GM21737 (cell line): ENCODE measurements around the gene NFIX.

Experiments used
- ATAC-seq: cut with Tn5 transposase; IDR thresholded peaks from one replicate; pipeline ENCODE4 v1.9.1; 2021; ENCODE audit warnings: mild to moderate bottlenecking, moderate library complexity; ENCODE audit not compliant: unreplicated experiment

NFIX gene

GRCh38 chr19:13089139-13089856, 94.0 kb downstream of the NFIX start:
- ATAC-seq = no peak

DNA sequence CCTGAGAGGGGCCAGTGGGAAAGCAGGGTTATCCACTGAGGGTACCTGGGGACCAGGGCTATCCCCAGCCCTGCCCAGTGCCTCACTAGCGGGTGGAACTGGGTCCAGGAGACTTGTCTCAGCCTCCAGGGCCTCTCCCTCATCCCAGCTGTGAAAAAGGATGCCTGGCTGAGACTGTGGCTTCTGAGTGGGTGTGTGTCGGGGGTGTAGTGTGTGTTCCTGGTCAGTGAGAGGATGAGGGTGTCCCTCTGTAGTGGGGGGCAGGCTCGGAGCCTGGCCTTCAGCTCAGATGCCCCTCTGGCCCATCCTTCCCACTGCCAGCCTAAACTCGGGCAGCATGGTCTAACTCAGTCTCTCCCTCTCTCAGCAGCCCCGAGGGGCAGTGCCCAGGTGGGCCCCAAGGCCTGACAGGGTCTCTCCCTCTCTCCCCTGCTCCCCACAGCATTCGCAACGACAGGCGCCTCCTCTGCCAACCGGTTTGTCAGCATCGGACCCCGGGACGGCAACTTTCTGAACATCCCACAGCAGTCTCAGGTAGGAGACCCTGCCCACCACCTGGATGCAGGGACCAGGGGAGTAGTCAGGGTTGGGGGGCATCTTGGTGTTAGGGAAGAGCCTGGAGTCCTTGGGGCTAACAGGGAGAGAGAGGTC, 94.7 kb downstream of the NFIX start:
- ATAC-seq = no peak

DNA sequence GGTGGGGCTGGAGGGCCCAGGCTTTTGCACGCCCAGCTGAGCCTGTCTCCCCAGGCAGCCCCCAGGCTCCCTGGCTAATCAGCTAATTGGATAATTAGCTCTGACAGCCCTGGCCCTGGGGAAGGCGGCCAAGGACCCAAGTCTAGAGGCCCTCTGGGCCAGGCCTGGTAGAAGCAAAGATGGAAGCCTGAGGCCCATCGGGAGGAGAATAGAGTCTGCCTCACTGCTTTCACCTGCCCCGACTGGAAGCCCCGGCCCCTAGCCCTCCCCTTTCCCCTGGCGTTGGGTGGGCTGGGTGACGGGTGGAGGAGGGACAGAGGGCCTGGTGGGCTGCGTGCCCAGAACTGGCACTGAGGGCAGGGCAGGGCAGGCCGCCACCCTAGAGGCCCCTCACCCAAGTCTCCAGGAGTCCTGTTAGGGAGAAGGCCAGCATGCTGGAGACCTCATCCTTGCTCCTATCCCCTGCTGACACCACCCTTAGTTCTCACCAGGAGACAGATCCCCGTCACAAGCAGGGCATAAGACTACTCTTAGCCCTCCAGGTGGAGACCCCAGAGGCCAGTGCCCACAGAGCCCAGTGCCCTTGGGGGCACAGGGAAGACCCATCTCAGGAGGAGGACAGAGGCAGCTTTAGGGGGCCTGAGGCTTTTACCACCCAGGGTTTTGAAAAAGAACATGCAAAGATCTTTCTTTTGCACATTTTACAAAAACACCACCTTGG, 95.4 kb downstream of the NFIX start:
- ATAC-seq = no peak

DNA sequence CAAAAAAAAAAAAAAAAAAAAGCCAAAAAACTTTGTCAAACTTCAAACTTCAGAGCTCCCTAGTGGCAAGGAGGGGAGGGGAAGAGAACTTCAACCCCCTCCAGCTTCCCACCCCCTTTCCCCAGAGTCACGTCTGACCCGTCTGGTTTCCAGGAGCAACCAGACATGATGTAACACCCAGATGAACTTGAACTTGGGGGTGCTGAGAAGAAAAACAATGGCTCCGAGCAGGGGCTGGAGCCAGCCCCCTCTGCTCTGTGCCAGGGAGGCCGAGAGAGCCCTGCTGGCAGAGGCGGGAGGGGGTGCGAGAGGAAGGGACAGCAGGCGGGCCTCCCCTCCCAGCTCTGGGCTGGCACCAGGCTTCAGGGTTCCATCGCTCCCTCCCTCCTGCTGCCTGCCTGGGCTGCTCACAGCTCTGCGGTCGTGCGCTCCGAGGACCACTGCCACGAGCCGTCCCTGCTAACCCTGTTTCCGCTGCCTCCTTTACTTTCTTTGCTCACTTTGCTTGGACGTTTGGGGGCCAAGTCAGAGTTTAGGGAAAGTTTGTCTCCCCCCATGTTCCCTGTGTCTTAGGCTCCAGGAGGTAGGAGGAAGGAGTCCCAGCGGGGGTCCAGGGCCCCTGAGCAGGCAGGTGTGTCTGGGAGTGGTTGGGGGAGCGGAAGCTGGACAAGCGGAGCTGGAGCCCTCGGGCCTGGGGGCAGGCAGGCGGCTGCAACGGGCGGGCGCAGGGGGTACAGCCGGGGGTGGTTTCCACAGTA, 96.3 kb downstream of the NFIX start:
- ATAC-seq = no peak

DNA sequence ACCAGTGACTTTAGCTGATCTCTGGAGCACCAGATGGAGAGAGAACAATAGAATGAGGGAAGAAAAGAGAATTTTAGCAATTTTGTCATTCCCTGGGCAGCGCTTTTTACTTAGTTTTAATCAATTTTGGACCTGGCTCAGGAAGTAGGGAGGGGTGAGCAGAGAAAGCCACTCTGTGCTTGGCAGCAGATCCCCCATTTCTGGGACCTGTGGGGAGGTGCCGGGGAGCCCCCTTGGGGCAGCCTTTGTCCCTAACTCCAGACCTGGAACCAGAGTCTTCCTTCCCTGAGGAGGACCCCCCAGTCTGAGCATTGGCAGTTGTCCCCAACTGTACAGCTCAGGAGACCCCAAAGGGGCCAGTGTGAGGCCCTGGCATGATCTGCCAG, 96.9 kb downstream of the NFIX start:
- ATAC-seq = no peak

DNA sequence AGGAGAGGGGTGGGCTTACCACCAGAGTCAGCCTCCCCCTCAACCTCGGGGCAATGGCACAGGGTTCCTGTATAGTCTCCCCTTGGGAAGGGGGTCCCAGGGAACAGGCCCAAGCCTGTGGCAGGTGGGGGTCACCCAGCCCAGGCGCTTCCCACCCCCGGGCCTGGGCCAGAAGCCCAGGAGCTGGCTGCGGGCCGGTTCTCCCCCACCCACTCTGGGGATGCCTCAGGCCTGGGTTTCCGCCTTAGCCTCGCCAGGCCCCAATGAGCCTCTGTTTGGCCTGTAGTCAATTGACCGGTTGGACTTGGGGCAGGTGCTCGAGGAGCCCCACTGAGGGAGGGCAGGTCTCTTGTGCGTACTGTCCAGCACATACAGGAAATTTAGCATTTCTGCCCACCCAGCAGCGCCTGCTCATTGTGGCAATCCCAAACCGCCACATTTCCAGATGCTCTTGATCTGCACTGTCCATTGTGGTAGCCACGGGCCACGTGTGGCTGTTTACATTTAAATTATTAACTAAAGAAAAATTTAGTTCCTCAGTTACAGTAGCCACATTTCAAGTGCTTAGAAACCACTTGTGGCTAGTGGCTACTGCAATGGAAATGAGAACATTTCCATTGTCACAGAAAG, 97.4 kb downstream of the NFIX start:
- ATAC-seq = no peak

DNA sequence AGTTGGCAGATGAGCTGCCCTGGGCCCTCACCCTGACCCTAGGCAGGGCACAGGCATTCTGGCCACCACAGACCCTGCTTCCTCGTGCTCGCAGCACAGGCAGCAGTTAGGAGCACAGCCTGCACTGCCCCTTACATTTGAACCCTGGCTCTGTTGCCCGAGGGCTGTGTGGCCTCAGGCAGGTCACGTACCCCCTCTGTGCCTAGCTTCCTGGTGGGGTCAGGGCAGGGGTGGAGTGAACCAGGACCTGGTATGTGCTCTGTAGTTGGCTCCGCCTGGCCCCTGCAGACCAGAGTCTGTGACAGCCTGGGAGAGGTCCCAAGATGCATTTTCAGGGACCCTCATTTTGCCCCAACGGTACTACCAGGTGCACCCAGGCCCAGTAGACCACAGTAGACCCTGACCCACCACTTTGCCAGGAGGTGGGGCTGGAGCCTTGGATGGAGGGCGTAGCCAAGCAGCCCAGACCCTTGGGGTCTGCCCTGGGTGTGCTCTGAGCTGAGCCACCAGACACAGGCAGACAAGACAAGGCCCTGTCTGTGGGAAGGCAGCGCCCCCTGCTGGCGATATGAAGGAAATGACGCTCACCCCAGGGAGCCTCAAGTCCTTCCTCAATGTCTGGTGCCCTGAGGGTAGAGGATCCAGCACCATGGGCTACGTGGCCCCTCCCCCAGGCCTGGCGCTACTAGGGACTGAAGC, 98.3 kb downstream of the NFIX start:
- no peak for ATAC-seq

DNA sequence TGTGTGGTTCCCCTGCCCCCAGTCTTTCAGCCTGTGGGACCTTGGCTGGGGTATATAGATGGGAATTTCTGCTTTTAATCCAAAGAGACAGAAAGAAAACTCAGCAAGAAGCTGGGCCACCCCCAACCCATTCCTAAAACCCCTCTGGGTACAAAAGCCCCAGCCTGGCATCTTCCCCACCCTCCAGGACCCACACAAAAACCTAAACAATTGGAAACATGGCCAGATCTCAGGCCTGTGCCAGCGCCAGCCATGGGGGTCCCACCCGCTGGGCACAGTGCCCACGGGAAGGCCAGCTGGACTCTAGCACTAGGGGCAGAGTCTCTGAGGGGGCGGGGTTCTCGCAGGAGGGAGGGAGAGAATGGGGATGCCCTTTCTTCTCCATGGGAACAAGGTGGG, 98.8 kb downstream of the NFIX start:
- ATAC-seq = no peak

GRCh38 chr19:13094771-13095392, 99.6 kb downstream of the NFIX start:
- ATAC-seq = no peak

- no peak for ATAC-seq
These were observed 100.1 kb downstream of the NFIX start for GRCh38 chr19:13095393-13095784.

DNA sequence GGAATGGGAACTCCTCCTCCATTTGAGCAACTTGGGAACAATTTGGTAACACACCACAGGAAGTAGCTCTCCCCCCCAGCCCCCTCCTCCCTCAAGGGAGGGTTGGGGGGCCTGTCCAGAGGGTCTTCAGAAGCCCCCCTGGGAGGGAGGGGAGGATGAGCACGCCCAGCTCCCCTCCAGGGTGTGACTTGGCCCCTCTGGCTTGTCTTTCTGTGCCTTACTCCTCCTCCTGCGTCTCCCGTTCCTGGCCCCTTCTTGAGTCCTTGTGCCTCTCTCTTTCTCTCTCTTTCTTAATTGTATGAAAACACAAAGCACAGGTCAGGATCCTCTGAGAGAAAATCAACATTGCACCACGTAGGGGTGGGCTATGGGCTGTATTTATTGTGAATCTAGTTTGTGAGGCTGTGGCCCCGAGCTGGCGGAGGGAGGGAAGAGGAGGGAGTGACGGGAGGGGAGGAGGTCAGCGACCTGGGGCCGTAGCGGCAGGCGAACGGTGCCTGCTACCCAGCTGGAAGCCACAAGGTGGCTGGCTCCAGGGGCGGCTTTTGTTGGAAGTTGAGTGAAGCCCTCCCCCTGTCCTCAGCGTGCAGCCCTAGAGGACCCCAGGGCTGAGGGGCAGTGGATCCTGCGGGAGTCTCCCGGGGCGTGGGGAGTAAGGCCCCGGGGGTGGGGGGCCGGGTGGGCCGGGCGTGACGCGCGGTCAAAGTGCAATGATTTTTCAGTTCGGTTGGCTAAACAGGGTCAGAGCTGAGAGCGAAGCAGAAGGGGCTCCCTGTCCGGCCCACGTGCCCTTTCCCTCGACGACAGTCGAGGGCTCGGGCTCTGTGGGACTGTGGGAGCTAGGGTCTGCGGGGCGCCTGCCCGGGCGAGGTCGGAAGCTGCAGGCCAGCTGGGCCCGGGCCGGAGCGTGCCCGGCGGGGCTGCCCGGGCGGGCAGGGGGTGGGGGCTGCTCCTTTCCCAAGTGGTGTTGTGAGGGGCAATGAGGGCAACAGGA, 101.0 kb downstream of the NFIX start:
- ATAC-seq = no peak

DNA sequence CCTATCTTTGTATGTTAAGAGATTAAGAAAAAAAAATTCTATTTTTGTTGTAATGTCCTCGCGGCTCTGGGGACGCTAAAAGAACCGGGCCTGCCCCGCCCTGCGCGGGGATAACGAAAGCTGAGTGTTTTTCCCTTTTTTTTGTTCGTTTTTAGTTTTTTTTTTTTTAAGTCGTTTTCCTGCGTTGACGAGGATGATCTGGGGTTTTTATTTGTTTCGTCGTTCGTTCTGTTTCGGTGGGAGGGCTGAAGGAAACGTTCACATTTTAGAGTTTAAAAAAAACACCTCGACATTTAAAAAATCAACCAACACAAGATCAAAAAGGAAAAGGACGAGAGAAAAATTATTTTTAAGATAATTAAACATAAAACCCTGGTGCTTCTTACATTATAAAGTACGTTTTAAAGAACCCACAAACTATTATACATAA, 101.8 kb downstream of the NFIX start:
- no peak for ATAC-seq

- no peak for ATAC-seq
These were observed 102.4 kb downstream of the NFIX start for GRCh38 chr19:13097463-13098258.

GRCh38 chr19:13098277-13099072, 103.2 kb downstream of the NFIX start:
- no peak for ATAC-seq

DNA sequence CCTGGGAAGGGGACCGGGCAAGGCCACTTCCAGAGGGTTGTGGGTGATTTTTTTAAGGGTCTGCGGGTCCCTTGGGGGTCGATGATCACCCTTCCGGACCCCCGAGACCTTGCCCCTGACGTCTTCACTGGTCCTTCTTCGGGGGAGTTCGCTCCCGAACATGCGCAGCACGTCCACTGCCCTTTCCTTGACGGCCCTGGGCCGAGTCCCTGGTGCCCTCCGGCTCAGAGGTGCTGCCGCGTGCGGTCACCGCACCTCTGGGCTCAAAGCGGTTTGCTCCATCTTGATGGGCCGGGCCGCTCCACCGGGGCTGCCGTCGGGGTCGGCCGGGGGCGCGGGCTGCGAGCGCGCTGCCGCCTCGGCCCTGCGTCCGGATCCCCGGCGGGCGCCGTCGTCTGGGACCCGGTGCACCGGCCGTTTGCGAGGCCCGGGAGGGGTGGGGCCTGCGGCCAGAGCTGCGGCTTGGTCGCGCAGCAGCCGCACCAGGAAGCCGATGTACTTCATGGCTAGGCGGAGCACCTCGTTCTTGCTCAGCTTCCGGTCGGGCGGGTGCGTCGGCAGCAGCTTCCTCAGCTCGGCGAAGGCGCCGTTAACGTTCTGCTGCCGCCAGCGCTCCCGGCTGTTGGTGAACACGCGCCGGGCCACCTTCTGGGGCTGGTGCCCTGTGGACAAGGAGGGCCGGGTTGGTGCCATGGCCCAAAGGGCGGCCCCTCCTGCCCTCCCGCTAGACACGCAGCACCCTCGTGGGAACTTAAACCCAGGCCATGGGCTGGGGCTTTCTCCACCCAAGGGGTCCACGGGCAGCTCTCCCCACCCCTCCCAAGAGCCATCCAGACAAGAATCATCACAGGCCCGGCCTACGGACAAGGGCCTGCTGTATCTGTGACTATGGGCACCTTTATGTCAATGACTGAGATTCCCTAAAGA, 104.1 kb downstream of the NFIX start:
- ATAC-seq = no peak

DNA sequence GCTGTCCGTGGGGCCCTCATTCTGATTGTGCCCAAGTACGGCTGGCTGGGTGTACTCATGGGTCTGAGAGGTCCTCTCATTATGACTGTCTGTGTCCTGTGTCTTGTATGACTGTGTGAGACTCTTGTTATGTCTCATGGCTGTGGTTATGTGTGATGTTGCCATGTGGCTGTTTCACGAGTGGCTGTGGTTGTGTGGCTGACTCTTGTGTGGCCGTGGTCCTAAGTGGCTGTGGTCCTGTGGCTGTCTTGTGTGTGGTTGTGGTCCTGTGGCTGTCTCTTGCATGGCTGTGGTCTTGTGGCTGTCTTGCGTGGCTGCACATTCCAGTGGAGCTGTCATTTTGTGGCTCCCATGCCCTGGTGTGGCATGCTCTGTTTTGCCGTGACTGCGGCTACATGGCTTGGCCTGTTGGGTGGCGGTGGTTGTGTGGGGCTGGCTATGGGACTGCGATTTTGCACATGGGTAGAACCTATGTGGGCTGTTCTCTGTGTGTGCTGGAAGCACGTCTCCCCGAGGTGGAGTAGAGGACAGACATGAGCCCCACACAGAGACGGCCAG, 104.8 kb downstream of the NFIX start:
- ATAC-seq = no peak
